Measurements from ENCODE around the gene ATL3.
"Not testable (repeated sequence)": the region's sequence is repeated elsewhere in the genome, so short reads cannot be mapped to it uniquely, and the experiment has no call there.

Gene ATL3

GRCh38 chr11:63586451-63587166 is 84.6 kb downstream of the ATL3 start:
- DNase-seq (ENCODE audit: low read depth) = no peak

GRCh38 chr11:63583357-63583677 is 87.9 kb downstream of the ATL3 start:
- DNase-seq (ENCODE audit: low read depth) = no peak

- not testable (repeated sequence) for DNase-seq (ENCODE audit: low read depth)
Observed at GRCh38 chr11:63581224-63581623, 90.0 kb downstream of the ATL3 start.

- DNase-seq (ENCODE audit: low read depth) = not testable (repeated sequence)
Observed at GRCh38 chr11:63578882-63579281, 92.3 kb downstream of the ATL3 start.

- no peak for DNase-seq (ENCODE audit: low read depth)
Observed at GRCh38 chr11:63574856-63575602, 96.1 kb downstream of the ATL3 start.

Data from fibroblast of the conjunctiva (primary cell).